Hematopoietic multipotent progenitor cell treated with erythropoietin and hydrocortisone succinate and interleukin-3 and kit ligand, for 4 days (in vitro differentiated cells): ENCODE results near the gene EID2.
A peak's percentile ranks its signal among the peaks of the same experiment; 100 is the strongest.

Experiments
- DNase-seq: peaks from one replicate; pipeline ENCODE4 v3.0.0-alpha.2; 2015

Gene EID2, protein sequence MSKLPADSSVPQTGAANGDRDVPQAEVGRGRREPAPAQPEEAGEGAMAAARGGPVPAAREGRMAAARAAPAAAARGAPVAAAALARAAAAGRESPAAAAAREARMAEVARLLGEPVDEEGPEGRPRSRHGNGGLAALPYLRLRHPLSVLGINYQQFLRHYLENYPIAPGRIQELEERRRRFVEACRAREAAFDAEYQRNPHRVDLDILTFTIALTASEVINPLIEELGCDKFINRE

DNA sequence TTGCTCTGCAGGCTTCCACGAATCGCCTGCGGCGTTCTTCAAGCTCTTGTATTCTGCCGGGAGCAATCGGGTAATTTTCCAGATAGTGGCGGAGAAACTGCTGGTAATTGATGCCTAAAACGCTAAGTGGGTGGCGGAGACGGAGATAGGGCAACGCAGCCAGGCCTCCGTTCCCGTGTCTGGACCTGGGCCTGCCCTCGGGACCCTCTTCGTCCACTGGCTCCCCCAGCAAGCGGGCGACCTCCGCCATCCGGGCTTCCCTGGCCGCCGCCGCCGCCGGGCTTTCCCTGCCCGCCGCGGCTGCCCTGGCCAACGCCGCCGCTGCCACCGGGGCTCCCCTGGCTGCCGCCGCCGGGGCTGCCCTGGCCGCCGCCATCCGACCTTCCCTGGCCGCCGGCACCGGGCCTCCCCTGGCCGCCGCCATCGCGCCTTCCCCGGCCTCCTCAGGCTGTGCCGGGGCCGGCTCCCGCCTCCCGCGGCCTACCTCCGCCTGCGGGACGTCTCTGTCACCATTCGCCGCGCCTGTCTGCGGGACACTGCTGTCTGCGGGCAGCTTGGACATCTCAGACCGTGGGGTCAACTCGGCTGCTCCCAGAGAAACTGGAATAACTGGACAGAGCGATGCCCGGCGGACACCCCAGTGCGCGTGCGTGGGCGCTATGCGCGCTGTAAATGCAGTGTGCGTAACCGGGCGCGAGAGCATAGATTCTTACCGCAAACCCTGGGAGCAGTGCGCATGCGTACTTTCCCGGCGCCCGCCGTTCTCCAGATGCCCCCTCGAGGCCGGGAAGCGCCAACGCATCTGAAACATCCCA is at the start of gene EID2:
Gene EID2, minus strand, starts transcription at position 644 of the 815 bp plus-strand sequence. Its CDS starts 82 bp downstream, at position 562.
- peak; percentile 96 for DNase-seq

GRCh38 chr19:39588066-39588465 is 48.1 kb upstream of the EID2 start:
- DNase-seq: no peak

DNA sequence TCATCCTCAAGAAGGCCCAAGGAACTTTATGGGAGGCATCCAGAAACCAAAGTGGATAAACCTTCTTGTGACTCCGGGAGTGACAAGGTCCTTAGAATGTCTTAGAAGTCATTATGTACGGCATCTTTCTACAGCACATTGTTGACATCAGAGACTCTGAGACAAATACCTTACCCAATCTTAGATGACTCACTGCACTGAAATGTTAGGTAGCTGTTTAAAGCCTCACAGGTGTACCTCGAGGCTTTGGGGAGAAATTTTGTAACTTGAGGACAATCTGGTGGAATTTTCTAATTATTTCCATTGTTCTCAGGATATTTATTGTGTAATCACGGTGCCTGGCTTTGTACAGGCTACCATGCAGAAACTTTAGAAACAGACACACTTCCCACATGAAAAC is 47.5 kb upstream of the EID2 start:
- DNase-seq: no peak

- no peak for DNase-seq
Observed at GRCh38 chr19:39582891-39583625, 43.1 kb upstream of the EID2 start.

DNA sequence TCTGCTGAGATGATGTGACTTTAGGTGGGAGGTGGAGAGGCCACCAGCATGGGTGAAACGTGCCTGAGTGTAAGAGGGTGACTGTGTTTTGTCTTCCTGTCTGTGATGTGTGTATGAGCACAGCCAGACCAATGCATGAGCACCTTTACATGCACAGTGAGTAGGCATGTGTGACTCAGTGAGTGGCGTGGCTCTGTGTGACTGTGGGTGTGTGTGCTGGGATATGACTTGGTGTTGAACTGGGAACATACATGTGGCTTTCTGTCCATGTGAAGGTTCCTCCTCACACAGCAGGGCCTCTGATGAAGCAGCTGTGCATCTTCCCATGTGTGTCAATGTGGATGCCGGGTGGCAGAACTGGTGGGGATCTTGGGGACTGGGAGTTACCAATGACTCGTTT is 42.5 kb upstream of the EID2 start:
- DNase-seq: no peak

DNA sequence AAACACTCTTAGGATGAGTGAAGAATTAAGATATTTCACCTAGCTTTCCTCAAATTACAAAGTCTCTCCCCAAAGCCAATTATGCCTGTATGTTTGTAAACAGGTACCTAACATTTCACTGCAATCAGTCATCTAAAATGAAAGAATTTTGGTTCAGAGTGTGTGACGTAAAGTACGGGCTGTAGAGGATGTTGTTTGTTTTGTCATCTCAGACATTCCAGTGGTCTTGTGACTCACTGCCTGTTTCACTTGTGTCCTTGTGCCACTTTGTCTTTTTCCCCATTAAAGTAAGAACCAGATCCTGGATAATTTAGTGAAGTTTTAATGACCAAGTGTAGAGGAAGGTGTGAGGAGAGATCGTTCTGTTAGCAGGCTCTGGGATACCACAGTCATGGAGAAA is 28.6 kb upstream of the EID2 start:
- no peak for DNase-seq

DNA sequence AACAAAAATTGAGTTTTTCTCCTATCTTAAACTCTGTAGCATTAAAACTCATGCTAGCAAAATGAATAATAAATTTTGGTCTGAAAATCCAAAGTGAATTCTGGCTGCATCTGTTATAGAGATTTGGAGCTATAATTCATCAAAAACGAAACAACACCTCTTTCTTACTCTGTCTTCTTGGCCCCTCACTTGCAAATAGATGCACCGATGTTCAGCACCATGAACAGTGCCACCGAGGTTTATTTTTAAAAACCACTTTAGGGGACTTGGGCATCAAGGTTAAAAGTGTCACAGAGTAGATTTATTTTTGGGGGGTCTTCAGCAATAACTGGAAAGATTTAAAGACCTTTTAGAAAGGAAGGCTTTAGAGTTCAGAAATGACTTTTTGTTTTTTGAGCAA is 26.1 kb upstream of the EID2 start:
- peak; percentile 6 for DNase-seq

- no peak for DNase-seq
Observed at GRCh38 chr19:39563408-39563807, 23.4 kb upstream of the EID2 start.

DNA sequence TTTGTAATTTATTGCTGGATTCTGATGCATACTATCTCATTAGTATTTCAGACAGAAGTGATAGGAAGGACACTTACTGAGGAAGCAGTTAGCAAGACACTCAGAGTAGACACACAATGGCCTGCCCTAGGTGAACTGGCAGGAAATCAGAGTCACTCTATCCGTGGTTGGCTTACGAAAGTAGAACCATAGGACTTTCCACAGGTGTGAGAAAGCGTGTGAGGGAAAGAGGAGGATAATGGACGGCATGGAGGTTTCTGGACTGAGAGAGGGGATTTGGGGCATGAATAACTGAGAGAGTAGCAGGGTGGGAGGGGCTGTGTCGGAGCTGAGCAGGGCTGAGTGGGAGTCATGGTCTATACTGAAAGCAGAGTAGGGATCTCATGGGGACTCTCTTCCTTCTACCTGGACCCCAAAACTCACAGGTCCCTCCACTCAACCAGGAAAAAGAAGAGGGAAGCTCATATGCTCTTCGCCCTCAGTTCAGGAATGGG is 18.7 kb upstream of the EID2 start:
- no peak for DNase-seq

DNA sequence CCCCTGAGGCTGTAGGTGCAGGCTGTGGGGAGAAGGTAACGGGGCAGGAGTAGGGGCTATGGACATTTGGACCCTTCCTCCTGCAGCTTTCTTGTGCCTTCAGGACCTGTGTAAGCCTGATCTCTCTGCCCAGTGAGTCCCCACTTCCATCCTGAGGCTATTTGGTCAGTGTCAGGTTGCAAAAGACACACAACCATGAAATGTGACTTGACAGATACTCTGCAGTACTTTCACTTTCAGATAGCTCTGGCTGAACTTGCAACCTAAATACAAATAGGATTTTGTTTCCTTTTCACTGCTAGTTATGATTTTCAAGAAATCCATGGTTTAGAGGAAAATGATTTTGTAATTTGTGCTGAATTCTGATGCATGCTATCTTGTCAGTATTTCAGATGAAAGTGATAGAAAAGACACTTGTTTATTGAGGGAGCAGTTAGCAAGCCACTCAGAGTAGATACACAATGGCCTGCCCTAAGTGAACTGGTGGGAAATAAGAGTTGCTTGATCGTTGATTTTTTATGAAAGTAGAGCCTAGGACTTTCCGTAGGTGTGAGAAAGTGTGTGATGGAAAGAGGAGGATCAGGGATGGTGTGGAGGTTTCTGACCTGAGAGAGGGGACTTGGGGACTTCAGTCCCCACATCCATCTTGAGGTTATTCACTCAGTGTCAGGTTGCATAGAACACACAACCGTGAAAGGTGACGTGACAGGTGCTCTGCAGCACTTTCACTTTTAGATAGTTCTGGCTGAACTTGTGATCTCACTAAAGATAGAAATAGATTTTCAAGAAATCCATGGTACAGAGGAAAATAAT is 18.1 kb upstream of the EID2 start:
- no peak for DNase-seq

GRCh38 chr19:39555883-39556282 is 15.9 kb upstream of the EID2 start:
- DNase-seq: no peak

DNA sequence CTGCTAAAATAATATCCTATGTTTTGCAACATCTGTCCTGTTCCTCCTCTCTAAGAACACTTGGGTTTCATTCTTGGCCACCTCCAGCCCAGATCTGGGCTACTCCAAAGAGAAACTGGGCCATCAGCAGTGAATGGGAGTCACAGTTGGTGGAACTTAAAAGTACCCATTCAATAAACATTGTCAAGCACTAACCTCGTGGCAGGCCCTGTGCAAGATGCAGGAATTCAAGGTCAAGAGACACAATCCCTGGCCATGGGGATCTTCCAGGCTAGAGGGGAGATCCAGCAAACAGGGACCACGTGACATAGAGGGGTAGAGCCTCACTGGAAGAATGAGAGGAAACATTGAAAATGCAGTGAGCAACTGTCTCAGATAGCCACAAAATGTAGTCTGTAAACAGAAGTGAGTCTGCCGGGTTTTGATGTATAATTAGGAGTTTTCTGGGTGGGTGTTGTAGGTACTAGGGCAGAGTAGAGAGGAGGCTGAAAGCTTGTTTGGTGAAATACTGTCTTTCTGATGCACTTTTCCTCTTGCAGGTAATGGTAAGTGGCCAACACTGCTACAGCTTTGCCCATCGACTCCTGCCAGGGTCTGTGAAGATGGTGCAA is 14.8 kb upstream of the EID2 start:
- no peak for DNase-seq

GRCh38 chr19:39553082-39553652 is 13.2 kb upstream of the EID2 start:
- no peak for DNase-seq

DNA sequence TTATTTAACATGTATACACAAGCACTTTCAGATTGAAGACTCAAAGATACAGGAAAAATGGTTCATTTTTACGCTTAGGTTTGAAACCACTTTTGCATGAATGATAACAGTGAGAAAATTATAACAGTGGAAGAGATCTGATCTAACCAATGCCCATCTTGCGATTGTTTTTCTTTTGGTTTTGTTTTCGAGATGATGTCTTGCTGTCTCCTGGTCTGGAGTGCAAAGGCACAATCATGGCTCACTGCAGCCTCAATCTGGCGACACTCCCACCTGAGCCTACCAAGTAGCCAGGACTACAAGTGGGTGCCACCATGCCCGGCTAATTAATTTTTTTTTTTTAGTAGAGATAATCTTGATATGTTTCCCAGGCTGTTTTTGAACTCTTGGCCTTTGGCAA is 10.2 kb upstream of the EID2 start:
- no peak for DNase-seq

- no peak for DNase-seq
Observed at GRCh38 chr19:39546599-39546998, 6.6 kb upstream of the EID2 start.

DNA sequence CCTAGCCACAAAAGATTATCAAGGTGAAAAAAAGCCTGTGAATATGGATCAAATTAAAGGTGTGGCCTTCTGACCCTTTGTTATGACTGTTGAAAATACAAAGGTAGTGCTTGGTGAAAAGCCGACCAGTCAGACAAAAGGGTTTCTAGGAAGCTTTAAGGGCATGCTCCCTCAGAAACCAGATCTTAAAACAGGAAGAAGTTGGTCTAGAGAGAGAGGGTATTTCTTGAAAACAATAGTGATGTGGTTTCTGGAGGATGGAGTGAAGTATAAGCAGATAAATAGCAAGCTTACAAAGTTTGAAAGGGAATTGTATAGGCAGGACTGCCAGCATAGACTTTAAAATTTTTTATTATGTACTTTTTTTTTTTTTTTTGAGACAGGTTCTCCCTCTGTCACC is 5.0 kb upstream of the EID2 start:
- DNase-seq: no peak

GRCh38 chr19:39544226-39544903 is 4.4 kb upstream of the EID2 start:
- no peak for DNase-seq

DNA sequence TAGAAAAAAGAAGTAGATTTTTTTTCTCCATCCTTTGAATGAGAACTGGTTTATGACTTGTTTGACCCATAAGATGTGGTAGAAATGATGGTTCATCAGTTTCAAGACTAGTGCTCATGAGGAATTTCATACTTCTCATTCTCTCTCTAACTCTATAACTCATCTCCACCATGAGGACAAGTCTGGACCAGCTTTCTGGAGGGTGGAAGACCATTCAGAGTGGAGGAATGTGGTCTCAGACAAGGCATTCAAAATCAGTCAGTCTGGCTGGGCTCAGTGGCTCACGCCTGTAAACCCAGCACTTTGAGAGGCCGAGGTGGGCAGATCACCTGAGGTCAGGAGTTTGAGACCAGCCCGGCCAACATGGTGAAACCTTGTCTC is 3.5 kb upstream of the EID2 start:
- no peak for DNase-seq

DNA sequence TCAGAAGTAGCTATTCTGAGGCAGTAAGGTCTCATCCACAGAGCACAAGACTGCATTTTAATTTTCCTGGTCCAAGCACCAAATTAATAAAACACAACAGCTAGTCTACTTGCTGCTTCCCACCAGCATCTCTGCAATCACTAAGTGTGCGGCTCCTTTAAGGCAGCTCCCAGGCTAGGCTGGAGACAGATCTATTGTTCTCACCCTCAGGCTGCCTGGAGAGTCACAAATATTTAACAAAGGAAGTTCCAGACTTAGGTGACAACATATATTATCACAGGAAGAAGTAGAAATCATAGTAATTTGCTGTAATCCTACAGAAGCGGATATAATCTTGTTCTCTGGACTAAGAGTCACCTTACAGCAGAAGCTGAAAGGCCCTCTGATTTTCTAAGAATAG is 2.2 kb upstream of the EID2 start:
- no peak for DNase-seq

DNA sequence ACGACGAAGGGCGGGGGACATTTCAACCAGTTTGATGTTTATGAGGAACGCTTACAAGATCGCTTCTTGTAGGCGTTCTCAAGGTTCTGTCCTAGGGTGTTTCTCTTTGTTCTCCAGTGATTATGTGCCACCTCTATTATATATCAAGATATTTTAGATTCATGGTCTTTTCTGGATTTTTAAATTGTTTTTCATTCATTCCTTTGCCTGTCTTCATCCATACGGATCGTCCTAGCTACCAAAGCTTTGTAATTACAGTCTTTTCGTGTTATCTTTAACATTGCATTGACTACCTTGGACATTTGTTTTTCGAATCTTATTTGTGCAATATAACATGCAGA is 342 bp upstream of the EID2 start:
- no peak for DNase-seq

DNA sequence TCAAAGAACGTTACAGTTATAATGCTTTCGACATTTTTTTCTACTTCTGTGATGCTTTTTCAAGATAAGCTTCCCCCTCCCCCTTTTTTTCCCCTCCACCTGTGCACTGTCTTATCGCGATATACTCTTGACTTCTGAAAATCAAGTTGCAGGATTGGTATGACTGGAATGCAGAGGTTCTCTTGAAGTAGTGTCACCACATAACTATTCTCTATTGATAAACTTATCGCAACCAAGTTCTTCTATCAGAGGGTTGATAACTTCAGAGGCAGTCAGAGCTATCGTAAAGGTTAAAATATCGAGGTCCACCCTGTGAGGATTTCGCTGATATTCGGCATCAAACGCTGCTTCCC is 820 bp downstream of the EID2 start:
- no peak for DNase-seq

DNA sequence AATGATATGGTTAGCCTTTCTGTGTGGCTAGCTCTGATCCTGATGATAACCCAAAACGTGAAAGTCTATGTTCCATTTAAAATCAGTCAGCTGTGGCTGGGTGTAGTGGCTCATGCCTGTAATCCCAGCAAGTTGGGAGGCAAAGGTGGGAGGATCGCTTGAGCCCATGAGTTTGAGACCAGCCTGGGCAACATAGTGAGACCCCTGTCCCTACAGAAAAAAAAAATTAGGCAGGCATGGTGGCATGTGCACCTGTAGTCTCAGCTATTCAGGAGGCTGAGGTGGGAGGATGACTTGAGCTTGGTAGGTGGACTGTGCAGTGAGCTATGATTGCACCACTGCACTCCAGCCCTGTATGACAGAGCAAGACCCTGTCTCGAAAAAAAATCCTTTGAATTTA is 6.2 kb downstream of the EID2 start:
- DNase-seq: no peak
